Globus pallidus (tissue), 1 donor: ENCODE measurements around the gene WNT16.

ENCODE experiments used
- DNase-seq: peaks from one replicate; pipeline ENCODE4 v3.0.0-alpha.2; 2015; ENCODE audit warnings: low spot score

The WNT16 gene

DNA sequence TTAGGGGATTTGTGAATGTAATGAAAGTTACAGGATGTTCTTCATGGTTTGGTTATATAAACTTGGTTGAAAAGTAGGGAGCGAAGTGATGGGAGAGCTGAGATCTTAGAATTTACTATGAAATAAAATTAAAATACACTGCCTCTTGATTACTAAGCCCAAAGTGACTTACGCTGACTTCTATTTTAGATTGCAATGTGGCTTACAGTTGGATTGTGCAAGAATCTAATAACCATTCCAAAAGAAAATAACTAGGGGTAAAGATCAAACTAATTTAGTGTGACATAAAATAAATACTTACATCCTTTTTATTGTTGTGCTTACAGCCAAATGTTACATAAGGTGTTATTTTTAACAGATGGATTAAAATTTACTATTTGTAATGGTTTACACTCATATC is 15.3 kb downstream of the WNT16 start:
- DNase-seq: no peak

GRCh38 chr7:121344497-121344896 is 15.7 kb downstream of the WNT16 start:
- DNase-seq: no peak

DNA sequence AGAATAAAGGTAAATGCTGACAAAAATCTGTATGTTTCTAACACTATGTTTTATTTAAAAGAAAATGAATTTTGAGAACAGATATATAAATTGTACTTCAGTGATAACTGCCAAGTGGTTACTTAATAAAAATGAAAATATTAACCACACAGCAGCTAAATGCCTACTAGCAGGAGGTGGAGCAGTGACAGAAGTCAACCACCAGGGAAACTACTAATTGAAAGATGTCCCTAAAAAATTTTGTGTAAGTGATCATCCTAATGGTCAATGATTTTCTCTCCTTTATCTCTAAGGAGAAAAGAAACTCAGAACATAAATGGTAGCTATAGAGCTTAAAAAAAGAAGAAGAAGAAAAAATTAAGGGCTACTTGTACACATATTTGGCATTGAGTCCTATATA is 22.9 kb downstream of the WNT16 start:
- no peak for DNase-seq

- DNase-seq: no peak
Observed at GRCh38 chr7:121352323-121352722, 23.5 kb downstream of the WNT16 start.

GRCh38 chr7:121355574-121355973 is 26.8 kb downstream of the WNT16 start:
- no peak for DNase-seq

- DNase-seq: no peak
Observed at GRCh38 chr7:121360564-121360963, 31.8 kb downstream of the WNT16 start.

DNA sequence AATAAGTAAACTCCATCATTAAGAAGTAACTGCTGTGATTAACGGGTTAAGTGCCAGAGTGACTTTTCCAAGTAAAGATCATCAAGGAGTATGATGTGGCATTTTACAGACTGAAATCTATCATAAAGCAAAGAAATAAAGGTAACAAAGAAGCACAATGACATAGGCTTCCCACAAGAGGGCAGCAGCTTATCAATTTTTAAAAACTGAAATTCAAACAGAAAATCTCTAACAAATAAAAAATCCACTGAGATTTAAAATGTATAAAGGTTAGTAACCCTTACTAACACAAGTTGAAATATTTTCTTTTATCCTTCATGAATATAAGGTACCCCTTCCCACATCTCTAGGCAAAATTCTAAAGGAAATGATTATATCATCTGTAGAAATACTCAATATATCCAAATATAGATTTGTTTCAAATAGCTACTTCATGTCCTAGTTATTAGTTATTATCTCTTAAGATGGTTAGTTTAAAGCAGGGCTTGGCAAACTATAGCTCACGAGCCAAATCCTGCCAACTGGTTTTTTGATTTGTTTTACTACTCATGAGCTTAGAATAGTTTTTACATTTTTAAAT is 38.1 kb downstream of the WNT16 start:
- DNase-seq: peak; percentile 43

DNA sequence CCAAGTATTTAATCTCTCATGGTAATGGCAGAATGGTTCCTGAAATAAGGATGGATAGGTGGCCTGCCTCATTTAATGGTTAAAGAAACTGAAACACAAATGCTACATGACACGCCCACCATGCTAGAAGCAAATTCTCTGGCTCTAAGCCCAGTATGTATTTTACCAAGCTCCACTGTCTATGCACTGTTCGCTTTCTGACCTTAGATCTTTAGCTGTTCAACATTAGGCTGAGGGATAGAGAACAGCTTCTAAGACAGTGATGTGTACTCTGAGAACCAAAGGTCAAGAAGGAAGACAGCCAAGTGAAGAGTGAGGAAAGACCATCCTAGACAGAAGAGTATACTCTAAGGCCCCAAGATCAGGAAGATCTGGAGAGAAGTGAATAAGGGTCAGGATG is 40.7 kb downstream of the WNT16 start:
- DNase-seq: no peak

- DNase-seq: no peak
Observed at GRCh38 chr7:121371367-121371766, 42.6 kb downstream of the WNT16 start.

DNA sequence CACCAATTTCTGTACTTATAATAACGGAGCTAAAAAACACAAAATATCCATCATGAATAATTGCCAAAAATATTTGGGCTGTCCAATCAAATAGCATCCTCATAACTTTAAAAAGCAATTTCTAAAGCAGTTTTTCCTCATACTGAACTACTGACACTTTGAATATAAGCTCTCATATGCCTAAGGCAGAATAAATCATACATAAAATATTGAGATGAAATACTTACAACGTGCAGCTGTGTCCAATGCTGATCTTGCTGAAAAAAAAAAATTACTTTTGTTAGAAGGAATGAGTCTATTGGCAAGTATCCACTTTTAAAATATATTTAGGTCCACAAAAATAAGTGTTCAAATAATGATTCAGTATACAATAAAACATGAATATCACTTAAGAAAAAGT is 43.1 kb downstream of the WNT16 start:
- DNase-seq: no peak

DNA sequence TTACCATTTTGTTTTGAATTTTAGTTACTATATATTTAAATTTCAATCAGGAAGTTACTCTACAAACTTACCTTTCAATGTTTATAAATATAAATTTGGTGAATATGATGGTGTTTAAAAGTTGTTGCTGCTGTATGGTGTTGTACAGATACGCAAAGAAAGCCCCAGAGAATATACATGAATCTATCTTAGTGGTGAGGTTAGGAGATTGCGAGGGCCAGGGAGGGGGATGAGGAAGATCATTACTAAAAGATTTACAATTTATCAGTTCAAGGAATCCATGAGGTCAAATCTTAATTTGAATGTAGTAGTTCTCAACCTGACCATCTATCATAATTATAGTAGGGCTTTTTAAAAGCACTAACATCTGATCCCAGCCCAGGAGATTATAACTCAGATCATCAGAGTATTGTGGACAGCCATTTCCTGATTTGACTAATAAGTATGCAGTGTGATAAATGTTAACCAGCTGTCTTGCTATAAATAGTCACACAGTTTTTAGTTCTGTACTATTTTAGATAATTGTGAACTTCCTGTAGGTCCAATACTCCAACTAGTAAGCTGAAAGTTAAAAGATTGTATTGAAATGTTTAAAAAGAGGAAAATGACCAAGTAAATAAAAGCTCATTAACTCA is 43.7 kb downstream of the WNT16 start:
- DNase-seq: no peak

- no peak for DNase-seq
Observed at GRCh38 chr7:121373177-121373576, 44.4 kb downstream of the WNT16 start.

- DNase-seq: no peak
Observed at GRCh38 chr7:121376979-121377378, 48.2 kb downstream of the WNT16 start.

GRCh38 chr7:121379930-121380329 is 51.1 kb downstream of the WNT16 start:
- DNase-seq: no peak

GRCh38 chr7:121382473-121382872 is 53.7 kb downstream of the WNT16 start:
- no peak for DNase-seq

- no peak for DNase-seq
Observed at GRCh38 chr7:121383235-121383910, 54.6 kb downstream of the WNT16 start.

DNA sequence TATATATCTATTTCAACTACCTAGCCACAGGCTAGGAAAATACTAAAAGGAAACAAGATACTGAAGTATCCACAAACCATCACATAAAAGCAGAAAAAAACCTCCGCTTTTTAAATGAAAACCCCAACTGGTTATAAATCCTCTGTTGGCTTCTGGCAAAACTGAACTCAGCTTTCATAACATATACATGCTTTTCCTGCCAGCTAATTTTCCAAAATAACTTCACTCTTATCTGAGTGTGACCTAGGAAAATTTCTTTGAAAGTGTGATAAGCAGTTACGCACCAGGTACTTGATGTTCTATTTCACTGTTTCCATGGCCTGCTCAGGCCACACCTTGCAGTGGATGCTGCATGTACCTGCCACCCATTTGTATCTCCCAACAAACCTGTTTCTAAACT is 55.5 kb downstream of the WNT16 start:
- no peak for DNase-seq

DNA sequence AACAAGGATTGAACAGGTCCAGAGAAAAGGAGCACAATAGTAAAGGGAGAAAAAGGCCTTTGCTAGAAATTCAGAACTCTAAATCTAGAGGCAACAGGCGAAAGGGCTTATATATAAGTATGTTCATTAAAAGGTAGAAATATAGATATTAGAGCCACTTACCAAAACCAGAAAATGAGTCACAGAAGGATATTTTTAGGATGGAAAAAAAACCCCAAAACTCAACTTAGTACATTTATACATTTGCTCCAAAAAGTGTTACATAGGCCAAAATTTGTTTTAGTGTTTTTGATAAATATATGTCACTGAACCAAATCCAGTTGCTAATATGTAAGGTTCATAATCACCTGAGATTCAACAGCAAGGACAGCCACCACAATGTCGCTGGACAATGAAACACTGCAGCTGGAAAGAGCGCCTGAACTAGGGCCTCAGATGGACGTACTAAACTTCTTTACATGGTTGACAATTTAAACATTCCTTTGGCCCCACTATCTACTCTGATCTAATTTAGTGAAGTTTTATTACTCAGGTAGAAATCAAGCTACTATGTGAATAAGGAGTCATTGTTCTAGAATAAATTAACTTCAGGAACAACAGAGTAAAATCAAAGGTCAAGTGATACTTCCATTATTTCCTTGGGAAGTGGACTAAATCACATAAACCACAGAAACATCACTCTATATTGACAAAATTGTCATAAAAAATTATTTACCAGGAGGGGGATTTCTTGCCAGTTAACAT is 56.4 kb downstream of the WNT16 start:
- no peak for DNase-seq

DNA sequence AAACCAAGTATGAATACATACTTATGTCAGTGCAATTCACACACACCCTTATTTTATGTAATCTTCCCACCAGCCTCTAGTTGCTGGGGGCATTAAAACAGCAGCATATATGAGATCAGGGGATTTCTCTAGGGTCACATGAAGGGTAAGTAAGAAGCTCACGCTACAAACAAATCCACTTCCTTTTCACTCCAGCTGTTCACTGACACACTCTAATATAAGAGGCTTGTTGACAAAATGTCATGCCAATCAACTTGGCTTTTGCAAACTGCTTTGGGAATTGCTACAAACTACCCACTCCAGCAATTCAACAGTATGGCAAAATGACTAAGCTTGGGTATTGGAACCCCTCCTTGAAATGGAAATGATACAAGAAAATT is 57.0 kb downstream of the WNT16 start:
- DNase-seq: no peak

DNA sequence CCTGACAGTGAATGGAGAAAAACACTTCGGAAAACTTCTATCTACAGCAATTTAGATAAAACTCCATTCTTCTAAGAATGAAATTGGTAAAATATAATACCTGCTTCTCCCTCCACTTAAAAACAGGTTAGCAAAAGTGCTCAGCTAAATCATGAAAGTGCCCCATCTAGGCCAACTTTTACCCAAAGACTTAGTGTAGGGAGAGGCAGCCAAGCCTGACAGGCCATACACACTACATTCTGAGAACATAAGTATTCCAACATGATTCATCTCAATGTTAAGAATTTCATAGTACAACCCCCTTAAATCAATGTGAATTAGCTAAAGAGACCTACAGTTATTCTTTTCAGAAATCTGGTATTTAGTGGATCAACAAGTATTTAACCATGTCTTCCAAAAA is 60.1 kb downstream of the WNT16 start:
- no peak for DNase-seq

DNA sequence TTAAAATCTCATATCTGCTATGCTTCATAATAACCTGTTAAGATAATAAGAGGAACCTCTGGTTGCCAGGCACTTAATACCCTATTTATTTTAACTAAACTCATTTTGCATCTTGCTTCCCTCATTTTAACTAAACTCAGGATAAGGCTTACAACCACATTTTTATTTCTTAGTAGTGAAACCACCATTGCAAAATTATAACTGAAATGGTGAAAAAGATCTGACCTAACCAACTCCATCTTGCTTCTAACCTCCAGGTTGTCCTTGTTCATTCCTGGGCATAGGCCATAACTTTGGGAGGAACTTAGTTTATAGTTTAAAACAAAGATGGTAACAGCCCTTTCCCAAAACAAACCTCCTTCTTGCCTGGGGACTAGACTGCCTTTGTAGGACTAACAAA is 61.3 kb downstream of the WNT16 start:
- DNase-seq: no peak

DNA sequence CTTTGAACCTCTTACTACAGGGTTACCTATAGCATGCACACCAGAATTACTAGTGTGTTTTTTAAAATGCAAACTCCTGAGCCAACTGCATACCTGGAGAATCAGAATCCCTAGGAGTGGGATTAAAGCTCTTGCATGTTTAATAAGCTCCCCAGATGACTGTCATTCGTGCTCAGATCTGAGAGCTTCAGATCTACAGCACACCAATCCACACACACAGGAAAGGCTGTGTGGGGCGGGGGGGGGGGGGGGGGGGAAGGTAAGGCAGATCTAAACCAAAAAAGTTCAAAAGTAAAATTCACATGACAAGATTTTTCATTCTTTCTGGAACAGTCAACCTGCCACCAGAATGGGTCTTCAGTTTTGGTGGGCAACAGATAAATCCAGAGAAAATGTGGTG is 61.8 kb downstream of the WNT16 start:
- no peak for DNase-seq
